ENCODE data around the gene MS4A13.

MS4A13 gene

DNA sequence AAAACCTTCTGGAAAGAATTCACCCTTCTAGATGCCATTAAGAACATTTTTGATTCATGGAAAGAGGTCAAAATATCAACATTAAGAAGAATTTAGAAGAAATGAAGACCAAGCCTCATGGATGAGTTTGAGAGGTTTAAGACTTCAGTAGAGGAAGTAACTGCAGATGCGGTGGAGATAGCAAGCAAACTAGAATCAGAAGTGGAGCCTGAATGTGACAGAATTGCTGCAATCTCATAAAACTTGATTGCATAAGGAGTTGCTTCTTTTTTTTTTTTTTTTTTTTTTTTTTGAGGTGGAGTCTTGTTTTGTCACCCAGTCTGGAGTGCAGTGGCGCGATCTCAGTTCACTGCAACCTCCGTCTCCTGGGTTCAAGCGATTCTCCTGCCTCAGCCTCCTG, 51.6 kb downstream of the MS4A13 start:
- in situ Hi-C loops (cut with MboI; ENCODE audit: low pct_unique_long_range_greater_than_20kb, low sequenced_read_pairs, unreplicated experiment): no loop called here
- DNase-seq (ENCODE audit: low spot score): no peak
- TF ChIP-seq, protein P1, sequence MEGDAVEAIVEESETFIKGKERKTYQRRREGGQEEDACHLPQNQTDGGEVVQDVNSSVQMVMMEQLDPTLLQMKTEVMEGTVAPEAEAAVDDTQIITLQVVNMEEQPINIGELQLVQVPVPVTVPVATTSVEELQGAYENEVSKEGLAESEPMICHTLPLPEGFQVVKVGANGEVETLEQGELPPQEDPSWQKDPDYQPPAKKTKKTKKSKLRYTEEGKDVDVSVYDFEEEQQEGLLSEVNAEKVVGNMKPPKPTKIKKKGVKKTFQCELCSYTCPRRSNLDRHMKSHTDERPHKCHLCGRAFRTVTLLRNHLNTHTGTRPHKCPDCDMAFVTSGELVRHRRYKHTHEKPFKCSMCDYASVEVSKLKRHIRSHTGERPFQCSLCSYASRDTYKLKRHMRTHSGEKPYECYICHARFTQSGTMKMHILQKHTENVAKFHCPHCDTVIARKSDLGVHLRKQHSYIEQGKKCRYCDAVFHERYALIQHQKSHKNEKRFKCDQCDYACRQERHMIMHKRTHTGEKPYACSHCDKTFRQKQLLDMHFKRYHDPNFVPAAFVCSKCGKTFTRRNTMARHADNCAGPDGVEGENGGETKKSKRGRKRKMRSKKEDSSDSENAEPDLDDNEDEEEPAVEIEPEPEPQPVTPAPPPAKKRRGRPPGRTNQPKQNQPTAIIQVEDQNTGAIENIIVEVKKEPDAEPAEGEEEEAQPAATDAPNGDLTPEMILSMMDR (IDR thresholded peaks at IDR 0.05; ENCODE audit: extremely low read depth, insufficient read depth, missing control alignments): no peak

DNA sequence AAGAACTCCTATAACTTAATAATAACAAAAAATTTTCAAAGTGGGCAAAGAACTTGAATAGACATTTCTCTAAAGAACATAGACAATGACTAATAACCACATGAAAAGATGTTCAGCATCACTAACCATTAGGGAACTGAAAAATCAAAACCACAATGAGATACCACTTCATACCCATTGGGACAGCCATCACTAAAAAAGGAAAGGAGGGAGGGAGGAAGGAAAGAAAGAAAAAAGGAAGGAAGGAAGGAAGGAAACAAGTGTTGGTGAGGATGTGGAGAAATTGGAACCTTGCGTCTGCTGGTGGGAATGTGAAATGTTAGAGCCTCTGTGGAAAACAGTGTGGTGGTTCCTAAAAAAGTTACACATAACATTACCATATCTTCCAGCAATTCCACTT, 55.8 kb downstream of the MS4A13 start:
- DNase-seq (ENCODE audit: low spot score): no peak
- TF ChIP-seq, protein P1 (IDR thresholded peaks at IDR 0.05; ENCODE audit: extremely low read depth, insufficient read depth, missing control alignments): no peak
- in situ Hi-C loops (cut with MboI; ENCODE audit: low pct_unique_long_range_greater_than_20kb, low sequenced_read_pairs, unreplicated experiment): no loop called here

DNA sequence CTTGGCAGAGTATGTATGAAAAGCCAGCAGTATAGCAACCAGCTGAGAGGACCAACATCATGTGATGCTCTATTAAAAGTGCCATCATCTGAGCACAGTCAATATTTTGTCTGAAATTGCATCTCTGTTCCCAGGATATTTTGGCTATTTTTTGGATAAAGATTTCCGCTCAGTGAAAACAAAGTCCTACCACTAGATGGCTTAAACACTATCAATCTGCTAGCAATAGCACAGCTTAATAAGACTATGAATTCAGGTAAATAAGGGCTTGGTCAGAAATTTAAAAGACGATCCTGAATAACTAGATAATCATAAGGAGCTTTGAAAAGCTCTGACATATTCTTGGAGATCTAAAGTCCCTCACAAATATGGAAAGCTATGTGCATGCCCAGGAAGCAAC, 74.4 kb downstream of the MS4A13 start:
- in situ Hi-C loops (cut with MboI; ENCODE audit: low pct_unique_long_range_greater_than_20kb, low sequenced_read_pairs, unreplicated experiment): no loop called here
- no peak for DNase-seq (ENCODE audit: low spot score)
- TF ChIP-seq, protein P1 (IDR thresholded peaks at IDR 0.05; ENCODE audit: extremely low read depth, insufficient read depth, missing control alignments): no peak
